Measurements from ENCODE around the gene TBC1D12. TPM values are rescaled to one million over a fixed set of nuclear protein-coding genes. Genes with fewer than 3 reads are reported as not detected.

Gene TBC1D12
- total RNA-seq, result 14.7 TPM

DNA sequence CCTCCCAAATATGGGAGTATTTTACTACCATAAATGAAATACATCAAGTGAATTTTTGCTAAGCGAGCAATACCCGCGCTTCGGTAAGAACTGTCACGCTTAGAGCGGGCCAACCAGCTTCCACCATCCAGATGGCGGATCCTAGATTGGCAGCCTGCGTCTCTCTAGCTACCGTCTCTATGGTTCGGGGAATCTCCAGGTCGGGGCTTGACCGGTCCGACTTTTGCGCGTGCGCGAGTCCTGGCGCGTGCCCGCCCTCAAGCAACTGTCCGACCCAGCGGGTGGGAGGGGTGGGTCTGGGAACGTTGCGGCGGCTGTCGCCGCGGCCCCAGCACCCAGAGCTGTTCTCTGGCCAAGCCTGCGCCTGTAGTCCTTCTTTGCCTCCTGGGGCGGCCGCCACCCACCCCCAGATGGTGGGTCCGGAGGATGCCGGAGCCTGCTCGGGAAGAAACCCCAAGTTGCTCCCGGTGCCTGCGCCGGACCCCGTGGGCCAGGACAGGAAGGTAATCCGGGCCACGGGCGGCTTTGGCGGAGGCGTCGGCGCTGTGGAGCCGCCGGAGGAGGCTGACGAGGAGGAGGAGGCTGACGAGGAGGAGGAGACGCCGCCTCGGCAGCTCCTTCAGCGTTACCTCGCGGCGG, at the start of gene TBC1D12:
TSS of gene TBC1D12 (plus strand) at position 338 of the 639 bp plus-strand sequence. CDS start at position 411, 73 bp downstream.
- H3K4me3 ChIP-seq, result peak within 1 kb of the TSS; percentile 82 to 87
- peak within 1 kb of the TSS; percentile 87 for H3K27ac ChIP-seq
- no peaks in the 10 kb centered on the region for H3K9me3 ChIP-seq
- peak; percentile 96 for DNase-seq (ENCODE audit: extremely low spot score in 2 of 2)
- H3K36me3 ChIP-seq, result no peaks in the 10 kb centered on the region
- no peaks in the 10 kb centered on the region for H3K27me3 ChIP-seq
- TF ChIP-seq POLR2A (IDR thresholded peaks at IDR 0.05), result peak in 1 of 2 donors; percentile 63
- TF ChIP-seq, protein P1, sequence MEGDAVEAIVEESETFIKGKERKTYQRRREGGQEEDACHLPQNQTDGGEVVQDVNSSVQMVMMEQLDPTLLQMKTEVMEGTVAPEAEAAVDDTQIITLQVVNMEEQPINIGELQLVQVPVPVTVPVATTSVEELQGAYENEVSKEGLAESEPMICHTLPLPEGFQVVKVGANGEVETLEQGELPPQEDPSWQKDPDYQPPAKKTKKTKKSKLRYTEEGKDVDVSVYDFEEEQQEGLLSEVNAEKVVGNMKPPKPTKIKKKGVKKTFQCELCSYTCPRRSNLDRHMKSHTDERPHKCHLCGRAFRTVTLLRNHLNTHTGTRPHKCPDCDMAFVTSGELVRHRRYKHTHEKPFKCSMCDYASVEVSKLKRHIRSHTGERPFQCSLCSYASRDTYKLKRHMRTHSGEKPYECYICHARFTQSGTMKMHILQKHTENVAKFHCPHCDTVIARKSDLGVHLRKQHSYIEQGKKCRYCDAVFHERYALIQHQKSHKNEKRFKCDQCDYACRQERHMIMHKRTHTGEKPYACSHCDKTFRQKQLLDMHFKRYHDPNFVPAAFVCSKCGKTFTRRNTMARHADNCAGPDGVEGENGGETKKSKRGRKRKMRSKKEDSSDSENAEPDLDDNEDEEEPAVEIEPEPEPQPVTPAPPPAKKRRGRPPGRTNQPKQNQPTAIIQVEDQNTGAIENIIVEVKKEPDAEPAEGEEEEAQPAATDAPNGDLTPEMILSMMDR (IDR thresholded peaks at IDR 0.05), result no peak
- peak; percentile 92 to 93 for TF ChIP-seq POLR2AphosphoS5 (IDR thresholded peaks at IDR 0.05; ENCODE audit: insufficient read depth in 1 of 2, low read depth in 1 of 2)
- intact Hi-C loops (cut with DNase I), result no loop called here
- H3K4me1 ChIP-seq, result peaks cover 28% of the 10 kb centered on the region

DNA sequence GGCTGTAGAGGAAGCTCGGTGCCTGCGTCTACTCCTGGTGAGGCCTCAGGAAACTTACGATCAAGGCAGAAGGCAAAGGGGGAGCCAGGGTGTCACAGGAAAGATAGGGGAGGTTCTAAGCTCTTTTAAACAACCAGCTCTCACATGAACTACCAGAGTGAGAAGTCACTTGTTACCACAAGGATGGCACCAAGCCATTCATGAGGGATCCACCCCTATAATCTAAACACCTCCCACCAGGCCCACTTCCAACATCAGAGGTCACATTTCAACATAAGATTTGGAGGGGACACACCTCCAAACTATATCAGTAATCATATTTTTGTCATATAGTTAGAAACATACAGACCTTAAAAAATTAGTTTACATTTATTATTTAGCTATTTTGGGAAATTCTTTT, 49.0 kb upstream of the TBC1D12 start:
- intact Hi-C loops (cut with DNase I), result no loop called here
- H3K27me3 ChIP-seq, result no peaks in the 10 kb centered on the region
- H3K36me3 ChIP-seq, result peaks cover 0 to 56% of the 10 kb centered on the region in 2 donors
- H3K9me3 ChIP-seq, result no peaks in the 10 kb centered on the region
- H3K4me1 ChIP-seq, result no peaks in the 10 kb centered on the region
- H3K27ac ChIP-seq, result no peak overlapping the region
- no peak for TF ChIP-seq POLR2AphosphoS5 (IDR thresholded peaks at IDR 0.05; ENCODE audit: insufficient read depth in 1 of 2, low read depth in 1 of 2)
- TF ChIP-seq, protein P1 (IDR thresholded peaks at IDR 0.05), result no peak
- no peak for TF ChIP-seq POLR2A (IDR thresholded peaks at IDR 0.05)
- DNase-seq (ENCODE audit: extremely low spot score in 2 of 2), result no peak
- H3K4me3 ChIP-seq, result no peak overlapping the region

DNA sequence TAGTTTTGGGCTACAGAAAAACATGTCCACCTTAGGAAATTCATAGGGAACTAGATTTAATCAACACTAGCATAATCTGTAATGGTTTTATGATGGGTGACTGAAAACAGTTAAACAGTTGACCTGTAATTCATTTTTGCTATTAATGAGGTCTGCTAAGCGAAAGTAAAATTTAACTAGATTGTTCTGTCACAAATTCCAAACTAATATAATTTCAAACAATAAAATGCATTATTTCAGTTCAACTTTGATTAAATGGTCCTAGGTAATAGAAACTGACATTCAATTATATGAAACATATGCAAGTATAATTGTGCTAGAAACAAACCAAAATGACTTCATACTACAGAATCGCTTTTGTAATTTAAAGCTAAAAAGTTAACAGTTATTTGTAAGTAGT, 46.5 kb upstream of the TBC1D12 start:
- peaks cover 1% of the 10 kb centered on the region for H3K4me1 ChIP-seq
- DNase-seq (ENCODE audit: extremely low spot score in 2 of 2), result no peak
- no peaks in the 10 kb centered on the region for H3K9me3 ChIP-seq
- TF ChIP-seq POLR2AphosphoS5 (IDR thresholded peaks at IDR 0.05; ENCODE audit: insufficient read depth in 1 of 2, low read depth in 1 of 2) (no peak), POLR2A (IDR thresholded peaks at IDR 0.05) (no peak)
- TF ChIP-seq, protein P1 (IDR thresholded peaks at IDR 0.05), result no peak
- peaks cover 0 to 43% of the 10 kb centered on the region in 2 donors for H3K36me3 ChIP-seq
- intact Hi-C loops (cut with DNase I), result no loop called here
- H3K4me3 ChIP-seq, result no peak overlapping the region
- H3K27ac ChIP-seq, result no peak overlapping the region
- no peaks in the 10 kb centered on the region for H3K27me3 ChIP-seq

DNA sequence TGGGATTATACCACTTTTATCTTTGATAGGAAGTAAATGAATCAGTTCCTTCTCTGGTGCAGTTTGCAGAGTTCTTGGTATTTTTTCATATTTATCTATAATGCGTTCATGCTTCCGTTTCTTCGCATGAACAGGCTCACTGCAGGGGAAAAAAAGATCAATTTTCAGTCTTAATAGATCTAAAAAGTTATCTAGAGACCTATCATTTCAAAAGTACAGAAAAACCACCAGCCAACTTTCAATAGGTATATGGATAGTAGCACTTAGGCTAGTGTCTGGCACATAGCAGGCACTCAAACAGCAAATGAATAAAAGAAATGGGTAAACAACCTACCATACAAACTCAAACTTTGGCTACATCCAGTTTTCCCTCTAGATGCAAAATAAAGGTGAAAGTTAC, 45.1 kb upstream of the TBC1D12 start:
- Histone ChIP-seq H3K4me3 (no peak overlapping the region), H3K9me3 (no peaks in the 10 kb centered on the region), H3K36me3 (peaks cover 0 to 38% of the 10 kb centered on the region in 2 donors), H3K4me1 (peaks cover 15% of the 10 kb centered on the region), H3K27me3 (no peaks in the 10 kb centered on the region), H3K27ac (no peak overlapping the region)
- TF ChIP-seq POLR2A (IDR thresholded peaks at IDR 0.05), result no peak
- DNase-seq (ENCODE audit: extremely low spot score in 2 of 2), result no peak
- intact Hi-C loops (cut with DNase I), result no loop called here

DNA sequence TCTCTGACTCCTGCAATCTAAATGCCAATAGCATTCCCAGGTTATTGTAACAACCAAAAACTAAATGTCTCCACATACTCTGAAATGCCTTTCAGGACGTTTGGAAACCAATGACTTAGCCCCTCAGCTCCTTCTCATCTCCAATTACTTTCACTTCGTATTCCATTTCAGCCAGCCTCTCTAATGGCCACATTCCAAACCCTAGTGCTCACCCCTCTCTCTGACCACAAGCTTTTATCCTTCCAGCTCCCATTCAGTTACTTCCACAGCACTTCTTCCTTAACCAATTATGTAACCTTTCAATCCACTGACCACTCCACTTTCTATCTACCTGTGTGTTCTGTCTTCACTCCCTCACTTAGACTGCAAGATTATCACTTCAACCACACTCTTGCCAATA, 43.9 kb upstream of the TBC1D12 start:
- H3K27ac ChIP-seq, result no peak overlapping the region
- H3K27me3 ChIP-seq, result no peaks in the 10 kb centered on the region
- intact Hi-C loops (cut with DNase I), result no loop called here
- no peak for DNase-seq (ENCODE audit: extremely low spot score in 2 of 2)
- peaks cover 0 to 28% of the 10 kb centered on the region in 2 donors for H3K36me3 ChIP-seq
- peaks cover 21% of the 10 kb centered on the region for H3K4me1 ChIP-seq
- no peaks in the 10 kb centered on the region for H3K9me3 ChIP-seq
- H3K4me3 ChIP-seq, result no peak overlapping the region
- no peak for TF ChIP-seq POLR2A (IDR thresholded peaks at IDR 0.05)

DNA sequence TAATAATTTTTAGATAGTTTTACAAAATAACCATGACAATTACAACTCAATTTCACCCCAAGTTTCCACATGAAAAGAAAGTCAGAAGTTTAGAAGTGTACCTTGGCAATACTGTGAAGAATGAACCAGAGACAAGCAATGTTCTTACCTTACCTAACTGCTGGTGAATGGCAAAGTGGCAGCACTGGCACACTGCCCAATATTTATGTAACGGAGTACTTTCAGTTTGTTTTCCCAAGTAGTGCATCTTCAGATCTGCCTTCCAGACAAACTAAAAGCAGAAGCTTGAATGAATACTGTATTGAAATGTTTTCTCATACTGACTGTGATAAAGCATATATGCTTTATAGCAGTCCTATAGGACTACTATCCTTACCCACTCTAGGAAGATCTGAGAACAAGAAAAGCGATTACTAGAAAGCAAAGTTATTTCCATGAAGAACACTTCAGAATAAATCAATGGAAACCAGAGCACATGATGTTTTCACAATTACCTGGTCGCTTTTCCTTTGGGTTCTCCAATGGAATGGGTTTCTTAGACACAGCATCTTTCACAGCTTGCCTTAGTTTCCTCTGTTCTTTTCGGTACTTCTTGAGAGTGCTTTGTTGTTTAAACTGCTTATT, 41.1 kb upstream of the TBC1D12 start:
- Histone ChIP-seq H3K9me3 (no peaks in the 10 kb centered on the region), H3K27me3 (no peaks in the 10 kb centered on the region), H3K4me1 (peaks cover 21% of the 10 kb centered on the region), H3K27ac (no peak overlapping the region), H3K4me3 (no peak overlapping the region), H3K36me3 (peaks cover 0 to 18% of the 10 kb centered on the region in 2 donors)
- DNase-seq (ENCODE audit: extremely low spot score in 2 of 2), result no peak
- intact Hi-C loops (cut with DNase I), result loop anchor here (10.0 kb wide), 1 partner anchor 84 kb away; no protein-coding TSS in a partner anchor
- TF ChIP-seq, protein P1 (IDR thresholded peaks at IDR 0.05), result no peak
- TF ChIP-seq POLR2A (IDR thresholded peaks at IDR 0.05) (no peak), POLR2AphosphoS5 (IDR thresholded peaks at IDR 0.05; ENCODE audit: insufficient read depth in 1 of 2, low read depth in 1 of 2) (no peak)

Data from vagina (tissue), 2 donors.